Superior temporal gyrus (tissue), 1 donor: ENCODE results near the gene RNASE1.
A peak's percentile ranks its signal among the peaks of the same experiment; 100 is the strongest.
"Not testable (repeated sequence)": the region's sequence is repeated elsewhere in the genome, so short reads cannot be mapped to it uniquely, and the experiment has no call there.

Source experiments
- DNase-seq: peaks from one replicate; pipeline ENCODE4 v3.0.0-alpha.2; 2016; ENCODE audit errors: extremely low spot score

The RNASE1 gene

DNA sequence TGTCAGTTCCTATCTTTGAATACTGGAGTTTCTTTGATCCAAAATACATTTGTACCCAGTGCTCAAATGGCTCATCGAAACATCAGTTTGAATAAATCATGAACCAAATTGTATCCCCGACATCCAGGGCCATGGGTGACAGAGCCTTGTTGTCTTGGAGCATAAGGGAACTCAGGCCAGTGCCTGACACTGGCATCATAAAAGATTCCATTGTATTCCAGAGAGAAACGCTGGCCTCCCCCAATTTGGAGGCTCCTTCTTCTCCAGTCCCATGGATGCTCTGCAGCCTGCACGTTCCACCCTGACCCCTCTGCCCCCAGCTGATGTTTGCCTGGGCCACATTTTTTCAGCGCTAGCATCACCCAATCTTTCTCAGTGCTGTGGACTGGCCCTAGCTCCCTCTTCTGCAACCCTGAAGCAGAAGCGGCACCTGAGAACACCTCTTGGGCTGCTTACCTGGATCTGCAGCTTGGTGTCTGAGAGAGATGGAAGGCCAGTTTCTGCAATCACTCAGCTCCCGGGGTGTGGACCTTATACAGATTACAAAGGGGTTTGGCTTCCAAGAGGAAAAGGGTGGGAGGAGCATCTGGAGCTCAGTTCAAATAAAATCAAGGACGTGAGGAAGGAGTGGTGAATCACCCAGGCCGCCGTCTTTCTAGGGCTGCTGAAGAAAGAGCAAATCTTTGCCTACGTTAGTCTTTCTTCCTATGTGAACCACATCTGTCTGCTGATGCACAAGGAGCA lies at the start of gene RNASE1:
Gene RNASE1 (minus strand): TSS at position 504 of the 744 bp plus-strand sequence. CDS start 776 bp downstream, outside the sequence.
- peak; percentile 92 for DNase-seq

DNA sequence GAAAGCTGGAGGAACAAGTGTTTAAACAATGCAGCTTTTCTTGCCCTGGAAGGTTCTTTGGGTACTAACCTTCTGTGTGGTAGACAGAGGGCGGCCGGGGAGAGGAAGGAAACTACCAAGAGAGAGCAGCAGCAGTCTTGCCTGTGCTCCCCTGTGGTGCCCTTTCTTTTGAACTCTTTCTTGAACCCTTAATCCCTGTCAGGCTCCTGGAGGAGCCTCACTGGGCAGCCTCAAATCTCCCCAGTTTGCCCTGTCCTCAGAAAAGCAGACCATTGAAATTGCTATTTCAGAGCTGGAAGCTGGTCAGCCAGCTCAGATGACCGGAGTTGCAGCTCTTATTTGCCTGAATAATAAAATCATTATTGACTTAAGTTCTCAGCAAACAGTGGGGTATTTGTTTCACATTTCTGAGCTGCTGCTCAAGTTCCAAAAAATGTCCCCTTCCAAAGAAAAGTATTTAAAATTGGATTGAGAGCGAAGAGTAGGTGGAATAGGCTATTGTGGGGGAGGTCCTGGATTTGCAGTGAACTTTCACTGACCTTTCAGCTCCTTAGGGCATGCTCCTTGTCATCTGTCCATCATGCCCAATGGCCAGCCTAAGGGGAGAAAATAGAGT lies 46.4 kb upstream of the RNASE1 start:
- DNase-seq, result peak; percentile 58

DNA sequence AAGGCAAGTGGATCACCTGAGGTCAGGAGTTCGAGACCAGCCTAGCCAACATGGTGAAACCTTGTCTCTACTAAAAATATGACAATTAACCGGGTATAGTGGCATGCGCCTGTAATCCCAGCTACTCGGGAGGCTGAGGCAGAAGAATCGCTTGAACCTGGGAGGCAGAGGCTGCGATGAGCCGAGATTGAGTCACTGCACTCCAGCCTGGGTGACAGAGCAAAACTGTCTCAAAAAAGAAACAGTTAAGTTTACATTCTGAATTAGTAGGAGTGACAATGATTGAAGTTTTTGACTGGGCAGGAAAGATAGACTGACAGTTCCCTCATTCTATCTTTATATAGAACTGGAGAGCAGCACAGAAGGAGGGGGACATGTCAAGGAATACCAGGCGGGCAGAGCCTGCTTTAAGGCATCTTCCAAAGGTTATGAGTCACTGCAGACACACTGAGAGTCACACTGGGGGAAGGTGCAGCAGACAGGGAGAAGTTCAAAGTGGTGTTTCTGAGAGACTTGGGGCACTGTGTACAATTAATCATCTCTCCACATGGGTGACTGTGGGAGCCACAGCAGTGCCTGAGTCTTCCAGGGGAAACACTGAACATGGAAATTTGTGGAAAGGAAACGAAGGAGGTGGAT lies 45.8 kb upstream of the RNASE1 start:
- DNase-seq, result no peak

DNA sequence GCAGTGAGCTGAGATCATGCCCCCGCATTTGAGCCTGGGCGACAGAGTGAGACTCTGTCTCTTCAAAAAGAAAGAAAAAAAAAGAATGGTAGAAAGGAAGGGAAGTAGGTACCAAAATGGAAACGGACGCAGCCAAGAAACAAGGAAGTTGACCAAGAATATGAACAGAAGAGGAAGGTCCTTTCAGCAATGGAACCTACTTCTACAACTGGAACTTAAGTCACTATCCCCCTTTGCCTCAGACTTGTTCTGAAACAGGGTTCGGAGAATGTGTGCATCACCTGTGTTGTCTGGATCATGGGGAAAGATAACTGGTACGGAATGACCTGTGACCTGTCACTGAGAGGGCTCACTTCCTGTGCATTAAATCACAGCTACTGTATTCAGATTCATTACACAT lies 43.9 kb upstream of the RNASE1 start:
- no peak for DNase-seq

DNA sequence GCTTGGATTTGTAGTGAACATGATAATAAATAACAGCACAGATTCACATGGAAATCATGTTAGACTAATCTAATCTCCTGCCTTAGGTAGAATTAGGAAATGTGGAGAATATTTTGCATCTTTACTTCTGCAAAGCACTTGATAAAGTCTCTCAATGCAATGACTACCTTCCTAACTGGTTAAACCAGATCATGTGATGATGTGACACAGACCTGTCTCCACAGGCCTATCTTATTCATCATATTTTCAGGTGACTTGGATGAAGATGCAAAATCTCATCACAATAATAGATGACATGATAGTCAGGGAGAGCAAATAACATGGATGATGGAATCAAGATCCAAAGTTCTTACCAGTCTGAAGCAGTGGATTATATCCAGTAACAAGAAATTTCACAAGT lies 38.5 kb upstream of the RNASE1 start:
- DNase-seq, result no peak

DNA sequence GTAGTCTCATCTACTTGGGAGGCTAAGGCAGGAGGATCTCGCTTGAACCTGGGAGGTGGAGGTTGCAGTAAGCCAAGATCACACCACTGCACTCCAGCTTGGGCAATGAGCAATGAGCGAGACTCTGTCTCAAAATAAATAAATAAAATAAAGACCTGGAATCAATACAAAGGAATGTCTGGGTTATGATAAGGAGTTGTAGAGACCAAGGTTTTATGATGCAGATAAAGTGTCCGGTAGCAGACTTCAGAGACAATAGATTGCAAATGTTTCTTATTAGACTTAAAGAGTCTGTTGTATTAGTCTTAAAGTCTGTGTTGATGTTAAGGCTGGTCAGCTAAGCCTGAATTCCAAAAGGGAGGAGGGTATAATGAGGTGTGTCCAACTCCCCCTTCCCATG lies 35.2 kb upstream of the RNASE1 start:
- no peak for DNase-seq

DNA sequence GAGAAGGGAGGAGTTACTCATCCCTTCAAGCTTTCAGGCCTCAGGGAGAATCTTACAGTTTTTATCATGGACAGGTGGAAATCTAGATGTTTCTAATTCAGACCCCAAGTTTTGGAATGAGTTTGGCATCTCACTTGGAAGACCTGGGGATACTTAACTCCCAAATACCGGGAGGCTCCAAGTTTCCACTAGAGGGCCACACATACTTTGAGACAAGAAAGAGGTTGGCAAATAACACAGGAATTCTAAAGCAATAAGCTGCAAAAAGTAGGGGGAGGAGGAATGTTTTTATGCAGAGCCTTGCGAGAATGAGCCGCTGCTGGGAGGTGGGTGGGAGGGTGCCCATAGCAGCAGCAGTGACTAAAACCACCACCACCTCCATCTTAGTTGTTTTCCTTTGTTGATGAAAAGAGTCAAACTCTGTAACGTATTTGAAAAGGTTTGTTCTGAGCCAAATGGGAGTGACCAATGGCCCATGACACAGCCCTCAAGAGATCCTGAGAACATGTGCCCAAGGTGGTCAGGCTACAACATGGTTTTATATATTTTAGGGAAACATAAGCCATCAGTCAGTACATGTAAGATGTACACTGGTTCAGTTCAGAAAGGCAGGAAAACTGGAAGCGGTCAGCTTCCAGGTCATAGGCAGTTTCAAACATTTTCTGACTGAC lies 34.2 kb upstream of the RNASE1 start:
- DNase-seq, result peak; percentile 70

DNA sequence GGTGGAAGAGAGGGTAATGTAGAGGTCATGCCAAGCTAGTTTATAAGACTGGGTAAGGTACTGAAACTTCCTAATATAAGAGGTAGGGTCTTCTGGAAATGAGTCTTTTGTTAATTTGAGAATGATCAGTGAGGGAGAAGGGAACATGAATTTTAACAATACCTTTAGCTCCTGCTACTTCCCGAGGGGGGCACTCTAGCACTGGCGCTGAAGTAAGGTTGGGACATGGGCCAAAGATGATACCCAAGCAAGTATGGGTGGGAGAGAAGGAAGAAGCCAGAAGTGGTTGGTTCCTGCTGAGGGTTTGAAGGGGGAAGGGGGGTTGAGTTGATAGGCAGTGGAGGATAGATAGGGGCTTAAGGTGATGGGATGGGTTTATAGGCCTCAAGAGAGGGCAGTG lies 32.3 kb upstream of the RNASE1 start:
- no peak for DNase-seq

DNA sequence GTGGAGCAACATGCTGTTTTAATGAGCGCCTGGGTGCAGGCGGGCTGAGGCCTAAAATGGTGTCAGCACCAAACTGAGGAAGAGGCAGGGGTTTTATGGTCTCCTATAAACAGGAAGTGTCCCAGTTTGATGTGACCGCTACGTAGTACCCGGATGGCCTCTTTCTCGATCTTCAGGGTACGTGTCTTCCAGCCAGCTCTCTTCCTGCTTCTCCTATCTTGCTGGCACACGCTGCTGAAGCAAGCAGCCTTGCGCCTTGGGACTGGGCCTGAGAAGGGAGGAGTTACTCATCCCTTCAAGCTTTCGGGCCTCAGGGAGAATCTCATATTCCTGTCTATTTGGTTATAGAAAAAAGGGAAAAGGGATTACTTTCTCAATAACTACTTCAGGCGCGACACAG lies 28.2 kb upstream of the RNASE1 start:
- DNase-seq, result no peak

DNA sequence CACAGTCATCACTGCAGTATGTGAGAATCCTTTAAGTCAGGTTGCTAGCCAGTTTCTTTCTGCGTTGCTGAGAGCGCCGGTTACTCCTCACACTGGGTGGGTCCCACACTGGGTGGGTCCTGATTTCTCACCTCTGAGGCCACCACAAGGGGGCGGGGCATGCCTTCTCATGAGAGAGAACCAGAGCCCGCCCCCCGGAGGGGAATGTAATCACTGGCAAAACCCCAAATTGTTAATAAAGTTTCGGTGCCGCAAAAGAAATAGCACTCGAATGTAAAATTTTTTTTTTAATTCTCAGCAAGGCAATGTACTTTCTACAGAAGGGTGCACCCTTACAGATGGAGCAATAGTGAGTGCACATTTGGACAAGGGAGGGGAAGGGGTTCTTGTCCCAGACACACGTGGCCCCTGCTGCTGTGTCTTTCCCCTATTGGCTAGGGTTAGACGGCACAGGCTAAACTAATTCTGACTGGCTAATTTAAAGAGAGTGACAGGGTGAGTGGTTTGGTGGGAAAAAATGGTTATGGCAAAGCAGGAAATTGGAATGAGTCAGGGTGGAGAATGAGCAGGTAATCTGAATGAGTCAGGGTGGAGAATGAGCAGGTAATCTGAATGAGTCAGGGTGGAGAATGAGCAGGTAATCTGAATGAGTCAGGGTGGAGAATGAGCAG lies 25.5 kb upstream of the RNASE1 start:
- not testable (repeated sequence) for DNase-seq

DNA sequence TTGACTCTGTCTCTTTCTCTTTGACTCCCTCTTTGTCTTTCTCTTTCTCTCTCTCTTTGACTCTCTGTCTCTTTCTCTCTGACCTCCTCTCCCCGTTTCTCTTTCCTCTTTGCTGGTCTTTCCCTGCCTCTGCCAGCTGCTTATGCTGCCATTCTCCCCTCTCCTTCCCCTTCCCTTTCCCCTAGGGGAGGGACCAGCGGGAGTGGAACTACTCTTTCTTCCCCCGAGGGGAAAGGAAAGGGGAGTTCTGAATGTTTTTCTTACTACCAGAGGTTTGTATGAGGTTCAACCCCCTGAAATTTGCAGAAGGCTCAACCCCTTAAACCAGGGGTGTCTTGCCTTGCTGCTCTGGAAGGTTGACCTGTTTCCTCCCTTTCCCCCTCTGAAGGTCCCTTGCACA lies 24.7 kb upstream of the RNASE1 start:
- DNase-seq, result no peak

DNA sequence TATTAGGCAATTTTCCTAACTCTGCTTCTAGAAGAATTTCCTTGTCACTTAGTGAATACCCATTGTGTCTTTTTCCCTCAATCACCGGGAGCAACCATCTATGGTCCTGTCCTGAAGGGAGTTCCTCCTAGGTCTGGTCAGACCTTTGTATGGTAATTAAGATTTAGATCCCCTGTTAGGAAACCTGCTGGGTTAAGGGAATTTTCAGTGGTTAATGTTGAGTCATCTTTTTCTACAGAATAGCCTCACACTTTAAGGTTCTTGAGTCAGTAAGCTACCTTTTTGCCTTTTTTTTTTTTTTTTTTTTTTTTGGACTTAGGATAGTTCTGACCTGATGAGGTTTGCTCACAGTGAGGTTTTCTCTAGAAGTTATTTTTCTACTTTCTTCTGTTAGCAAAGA lies 24.0 kb upstream of the RNASE1 start:
- DNase-seq, result not testable (repeated sequence)

DNA sequence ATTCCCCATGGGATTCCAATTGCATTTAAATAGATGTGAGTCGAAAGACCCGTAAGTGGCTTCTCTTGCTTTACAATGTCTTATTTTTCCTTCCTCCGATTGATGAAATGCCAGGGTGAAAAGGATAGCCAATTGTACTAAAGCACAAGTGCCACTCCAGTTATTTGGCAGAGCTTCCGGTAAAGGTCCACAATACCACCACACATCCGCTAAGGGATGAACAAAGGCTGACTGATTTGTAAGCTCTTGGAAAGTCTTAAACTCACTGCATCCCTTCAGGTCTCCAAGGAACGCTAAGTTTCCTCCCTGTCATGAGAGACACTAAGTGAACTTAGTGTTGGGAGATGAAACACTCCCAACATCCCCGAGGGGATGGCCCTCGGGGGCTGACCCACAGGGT lies 21.2 kb upstream of the RNASE1 start:
- no peak for DNase-seq

DNA sequence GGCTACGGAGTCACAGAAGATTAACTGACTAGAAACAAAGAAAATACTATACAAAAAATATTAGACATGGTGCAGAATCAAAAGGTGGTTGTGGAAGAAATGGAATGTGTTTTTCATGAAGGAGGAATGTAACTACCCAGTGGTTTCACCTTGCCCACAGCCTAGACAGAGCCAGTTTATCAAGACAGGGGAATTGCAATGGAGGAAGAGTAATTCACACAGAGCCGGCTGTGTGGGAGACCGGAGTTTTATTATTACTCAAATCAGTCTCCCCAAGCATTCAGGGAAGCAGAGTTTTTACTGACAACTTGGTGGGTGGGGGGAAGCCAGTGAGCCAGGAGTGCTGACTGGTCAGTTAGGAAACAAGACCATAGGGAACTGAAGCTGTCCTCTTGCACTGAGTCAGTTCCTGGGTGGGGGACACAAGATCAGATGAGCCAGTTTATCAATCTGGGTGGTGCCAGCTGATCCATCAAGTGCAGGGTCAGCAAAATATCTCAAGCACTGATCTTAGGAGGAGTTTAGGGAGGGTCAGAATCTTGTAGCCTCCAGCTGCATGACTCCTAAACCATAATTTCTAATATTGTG lies 19.0 kb upstream of the RNASE1 start:
- DNase-seq, result not testable (repeated sequence)

DNA sequence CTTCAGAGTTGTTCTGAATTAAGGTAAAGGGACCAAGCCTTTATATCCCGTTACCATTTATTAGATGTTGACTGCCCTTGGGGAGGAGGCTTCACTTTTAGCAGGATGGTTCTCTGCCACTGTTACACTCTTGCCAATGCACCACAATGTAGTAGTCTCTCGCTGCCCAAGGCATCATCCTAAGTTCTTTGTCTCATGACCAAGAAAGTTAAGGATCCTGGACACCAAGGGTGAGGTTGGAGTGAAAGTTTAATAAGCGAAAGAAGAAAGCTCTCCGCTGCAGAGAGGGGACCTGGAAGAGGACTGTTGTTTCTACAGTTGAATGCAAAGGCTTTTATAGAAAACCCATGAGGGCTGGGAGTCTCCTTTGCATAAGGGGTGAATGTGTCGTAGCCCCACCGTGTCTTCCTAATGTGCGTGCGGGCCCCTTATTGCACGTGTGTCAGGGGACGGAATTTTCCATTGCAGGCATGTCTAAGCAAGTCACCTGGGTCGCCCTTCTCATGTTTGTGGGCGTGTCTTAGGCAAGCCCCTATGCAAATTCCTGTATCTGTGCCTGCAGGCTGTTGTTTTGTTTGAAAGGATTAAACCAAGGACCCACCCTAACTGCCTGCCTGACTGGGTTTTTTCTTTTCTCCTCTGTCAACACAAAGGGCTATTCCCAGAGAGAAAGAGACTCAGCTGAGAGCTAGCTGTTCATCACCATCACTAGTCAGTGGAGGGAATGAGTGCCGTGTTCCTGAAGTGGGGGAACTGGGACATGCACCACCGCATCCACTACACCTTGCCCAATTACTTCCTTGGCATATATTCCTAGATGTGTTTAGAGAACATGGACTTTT lies 17.6 kb upstream of the RNASE1 start:
- no peak for DNase-seq

DNA sequence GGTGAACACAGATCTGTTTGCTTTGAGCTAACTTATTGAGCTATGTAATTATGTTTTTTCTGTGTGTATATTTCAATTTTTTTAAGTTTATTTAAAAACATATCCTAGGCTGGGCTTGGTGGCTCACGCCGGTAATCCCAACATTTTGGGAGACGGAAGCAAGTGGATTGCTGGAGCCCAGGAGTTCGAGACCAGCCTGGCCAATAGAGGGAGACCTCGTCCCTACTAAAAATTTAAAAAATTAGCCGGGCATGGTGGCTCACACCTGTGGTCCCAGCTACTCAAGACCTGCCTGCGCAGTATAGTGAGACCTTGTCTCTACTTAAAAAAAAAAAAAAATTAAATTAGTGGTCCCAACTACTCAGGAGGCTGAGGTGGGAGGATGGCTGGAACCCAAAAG lies 16.2 kb upstream of the RNASE1 start:
- DNase-seq, result no peak

DNA sequence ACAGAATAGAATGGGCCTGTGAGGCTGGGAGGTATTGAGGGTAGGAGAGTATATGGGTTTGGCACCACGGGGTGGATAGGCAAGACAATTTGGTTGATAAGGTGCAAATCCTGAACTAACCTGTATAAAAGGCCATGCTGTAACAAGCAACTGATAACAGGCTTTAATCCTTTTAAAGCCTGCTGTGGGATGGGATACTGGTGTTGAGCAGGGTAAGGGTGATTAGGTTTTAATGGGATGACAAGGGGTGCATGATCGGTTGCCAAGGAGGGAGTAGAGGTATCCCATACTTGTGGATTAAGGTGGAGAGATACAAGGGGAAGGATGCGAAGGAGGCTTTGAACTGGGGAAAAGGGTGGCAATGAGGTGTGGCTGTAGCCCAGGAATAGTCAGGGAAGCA lies 13.3 kb upstream of the RNASE1 start:
- not testable (repeated sequence) for DNase-seq

DNA sequence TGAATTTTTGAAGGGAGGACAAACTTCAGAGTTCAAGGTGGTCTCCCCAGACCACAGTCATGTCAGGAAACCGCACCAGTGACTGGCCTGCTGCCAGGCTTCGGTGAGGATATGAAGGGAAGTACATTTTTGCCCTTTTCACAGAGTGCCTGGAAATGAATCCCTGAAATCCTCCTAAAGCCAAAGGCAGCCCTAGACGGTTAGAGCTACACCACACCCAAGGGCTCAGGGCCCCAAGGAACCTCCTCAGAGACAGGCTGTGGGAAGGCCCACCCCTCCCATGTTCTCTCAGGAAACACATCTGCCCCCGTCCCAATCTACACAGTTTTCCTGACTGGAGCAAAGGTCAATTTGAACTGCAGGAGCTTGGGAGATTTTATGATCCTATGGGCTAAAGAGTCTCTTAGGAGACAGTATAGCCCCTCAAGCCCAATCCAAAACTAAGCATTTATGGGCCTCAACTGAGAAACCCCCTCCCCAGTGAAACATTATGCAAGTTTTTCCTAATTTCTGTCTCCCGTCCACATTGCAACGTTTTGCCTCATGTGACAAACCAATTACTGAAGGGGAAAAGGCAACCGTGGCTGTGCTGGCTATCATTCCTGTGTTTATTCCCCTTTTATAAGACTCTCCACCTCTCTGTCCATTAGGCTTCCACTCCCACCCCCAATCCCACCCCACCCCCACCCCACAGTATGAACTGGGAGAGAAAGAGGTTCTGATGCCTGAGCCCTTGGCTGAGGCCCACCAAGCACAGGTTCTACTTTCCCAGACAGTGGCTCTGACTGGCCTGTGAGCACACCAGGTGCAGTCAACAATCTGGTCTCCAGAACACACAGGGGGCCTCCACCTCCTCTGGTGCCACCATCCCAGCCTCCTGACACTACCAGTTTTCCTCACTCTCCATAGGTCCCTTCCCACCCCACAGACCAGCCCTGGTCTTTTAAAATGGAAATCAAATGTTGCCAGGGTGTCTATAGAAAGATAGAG lies 9.6 kb upstream of the RNASE1 start:
- DNase-seq, result no peak

DNA sequence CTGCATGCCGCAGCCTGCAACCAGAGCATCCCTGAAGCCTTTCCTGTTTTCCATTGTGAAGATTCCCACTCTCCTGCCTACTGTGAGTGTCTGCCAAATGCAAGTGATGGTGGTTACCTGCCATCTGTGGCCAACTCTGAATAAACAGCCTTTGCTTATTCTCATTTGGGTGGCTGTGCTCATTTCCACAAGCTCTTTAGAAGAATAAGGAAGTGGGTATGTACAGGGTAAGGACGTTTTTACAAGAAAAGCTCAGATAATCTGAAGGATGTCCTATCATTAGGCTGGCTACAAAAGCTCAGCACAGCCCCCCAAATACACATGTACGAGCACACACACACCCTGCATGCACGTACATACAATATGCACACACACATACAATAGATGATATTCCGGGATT lies 7.3 kb upstream of the RNASE1 start:
- DNase-seq, result peak; percentile 10

DNA sequence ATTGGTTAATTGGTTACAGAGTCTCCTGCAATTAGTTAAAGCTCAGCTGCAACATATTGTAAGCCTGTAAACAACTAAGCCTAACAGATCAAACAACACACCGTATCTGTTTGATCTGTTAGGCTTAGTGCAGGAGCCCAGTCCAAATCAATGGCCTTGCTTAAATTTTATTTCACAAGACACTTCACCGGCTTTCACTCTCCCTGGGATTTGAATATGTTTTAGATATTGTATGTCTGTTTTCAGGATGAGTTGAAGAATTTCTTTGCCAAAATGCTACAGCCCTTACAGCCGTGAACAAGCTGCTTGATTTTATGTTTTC lies 5.5 kb upstream of the RNASE1 start:
- DNase-seq, result no peak
